NCI-H128 (cell line): ENCODE measurements around the gene CCL4.

ENCODE experiments used
- DNase-seq: peaks from one replicate; lab custom pipeline; 2025; ENCODE audit not compliant: unreplicated experiment; lab: John Stamatoyannopoulos, UW

Gene CCL4

GRCh38 chr17:36142806-36143205, 39.2 kb downstream of the CCL4 start:
- DNase-seq, result no peak

- no peak for DNase-seq
Measured at GRCh38 chr17:36144014-36144413, 40.4 kb downstream of the CCL4 start.

GRCh38 chr17:36144981-36145729, 41.5 kb downstream of the CCL4 start:
- no peak for DNase-seq

GRCh38 chr17:36147601-36148000, 44.0 kb downstream of the CCL4 start:
- no peak for DNase-seq

GRCh38 chr17:36148559-36149295, 45.1 kb downstream of the CCL4 start:
- no peak for DNase-seq

- DNase-seq, result no peak
Measured at GRCh38 chr17:36149296-36149820, 45.7 kb downstream of the CCL4 start.

- no peak for DNase-seq
Measured at GRCh38 chr17:36151891-36152638, 48.4 kb downstream of the CCL4 start.

- no peak for DNase-seq
Measured at GRCh38 chr17:36152639-36153120, 49.1 kb downstream of the CCL4 start.

- DNase-seq, result no peak
Measured at GRCh38 chr17:36153895-36154610, 50.4 kb downstream of the CCL4 start.
